WTC11 (cell line): ENCODE measurements around the gene RBCK1. TPM values are rescaled to one million over a fixed set of nuclear protein-coding genes. Genes with fewer than 3 reads are reported as not detected.
A peak's percentile ranks its signal among the peaks of the same experiment; 100 is the strongest.

Experiments used
- ATAC-seq: fragments of 200-7000 bp; cut with Tn5 transposase; 2 replicates; pipeline ENCODE4 v1.10.0; 2021; ENCODE audit warnings: mild to moderate bottlenecking, moderate library complexity
- CTCF ChIA-PET: fragments of 300-600 bp; sonication (Branson Sonifier 250); formaldehyde crosslinking; loops from one replicate; lab custom pipeline; 2021; ENCODE audit warnings: antibody characterized with exemption; lab: Charles Lee
- POLR2A ChIA-PET: fragments of 350-600 bp; sonication (Branson Sonifier 250); formaldehyde crosslinking; loops from one replicate; lab custom pipeline; 2021; ENCODE audit warnings: antibody characterized with exemption; lab: Charles Lee
- DNase-seq: peaks from one replicate; pipeline ENCODE4 v3.0.0; 2021; ENCODE audit warnings: low spot score
- H3K27ac Mint-ChIP-seq: 2 replicates; pipeline ENCODE4 v1.8.0; 2021; ENCODE audit warnings: mixed read lengths
- H3K27me3 Mint-ChIP-seq: 2 replicates; pipeline ENCODE4 v1.8.0; 2021; ENCODE audit warnings: low read depth, mild to moderate bottlenecking, moderate library complexity, mixed read lengths
- H3K36me3 Mint-ChIP-seq: 2 replicates; pipeline ENCODE4 v1.8.0; 2021; ENCODE audit warnings: mixed read lengths
- H3K4me1 Mint-ChIP-seq: 2 replicates; pipeline ENCODE4 v1.8.0; 2022; ENCODE audit warnings: mixed read lengths
- H3K4me3 Mint-ChIP-seq: 2 replicates; pipeline ENCODE4 v1.8.0; 2021; ENCODE audit warnings: mild to moderate bottlenecking, moderate library complexity, mixed read lengths
- H3K9me3 Mint-ChIP-seq: 2 replicates; pipeline ENCODE4 v1.8.0; 2021; ENCODE audit warnings: mixed read lengths
- ARID4B ChIP-seq: sonication (generic); formaldehyde crosslinking; IDR thresholded peaks from 2 replicates; pipeline ENCODE4 v1.8.0; 2023; ENCODE audit warnings: missing genetic modification reagents, mild to moderate bottlenecking, borderline replicate concordance
- CREB1 ChIP-seq: sonication (generic); formaldehyde crosslinking; IDR thresholded peaks from 2 replicates; pipeline ENCODE4 v1.8.0; 2023; ENCODE audit warnings: mild to moderate bottlenecking, missing genetic modification reagents
- CTCF ChIP-seq: fragments of 200-600 bp; IDR thresholded peaks from 2 replicates; pipeline ENCODE4 v1.8.0; 2022; ENCODE audit warnings: antibody characterized with exemption
- FOXJ3 ChIP-seq: sonication (generic); formaldehyde crosslinking; IDR thresholded peaks from 2 replicates; pipeline ENCODE4 v1.9.0; 2021; ENCODE audit warnings: missing genetic modification reagents, mild to moderate bottlenecking, borderline replicate concordance
- FOXP1 ChIP-seq: sonication (generic); formaldehyde crosslinking; IDR thresholded peaks from 2 replicates; pipeline ENCODE4 v1.8.0; 2022; ENCODE audit warnings: missing genetic modification reagents, mild to moderate bottlenecking, moderate library complexity, borderline replicate concordance
- JUN ChIP-seq: sonication (generic); formaldehyde crosslinking; IDR thresholded peaks from 2 replicates; pipeline ENCODE4 v1.8.0; 2023; ENCODE audit warnings: mild to moderate bottlenecking, missing genetic modification reagents
- NR2C2 ChIP-seq: sonication (generic); formaldehyde crosslinking; IDR thresholded peaks from 2 replicates; pipeline ENCODE4 v1.8.0; 2022; ENCODE audit warnings: mild to moderate bottlenecking, missing genetic modification reagents
- PREB ChIP-seq: sonication (generic); formaldehyde crosslinking; IDR thresholded peaks from 2 replicates; pipeline ENCODE4 v1.8.1; 2022; ENCODE audit warnings: mild to moderate bottlenecking, missing genetic modification reagents, moderate library complexity, borderline replicate concordance
- ZBTB43 ChIP-seq: sonication (generic); formaldehyde crosslinking; IDR thresholded peaks from 2 replicates; pipeline ENCODE4 v1.8.1; 2023; ENCODE audit warnings: mild to moderate bottlenecking, missing genetic modification reagents
- ZNF416 ChIP-seq: fragments of 250-450 bp; sonication (Bioruptor Pico); IDR thresholded peaks from 2 replicates; pipeline ENCODE4 v1.9.0; 2021; ENCODE audit warnings: mild to moderate bottlenecking, inconsistent platforms
- total RNA-seq: library from RNA; stranded (reverse); gene quantifications from 3 replicates; pipeline ENCODE4 v1.2.3, GENCODE V29; 2021

The RBCK1 gene
- total RNA-seq, 1 experiment from 2014 or later, result 75.2 TPM

GRCh38 chr20:397432-398237, 10.5 kb upstream of the RBCK1 start (continued):
- TF ChIP-seq CTCF, result no peak
- no peak for TF ChIP-seq ZBTB43
- no peak for TF ChIP-seq FOXP1
- TF ChIP-seq NR2C2 (CRISPR knock-in tag), result no peak
- TF ChIP-seq ARID4B, result no peak
- TF ChIP-seq CREB1 (CRISPR knock-in tag), result no peak
- TF ChIP-seq PREB (CRISPR knock-in tag), result no peak
- TF ChIP-seq FOXJ3 (CRISPR knock-in tag), result no peak

- ATAC-seq, result no peak
- H3K36me3 Mint-ChIP-seq, result no peaks in the 10 kb centered on the region; the same call in 1 of the 2 replicates
- no peak for TF ChIP-seq ZNF416 (CRISPR knock-in tag)
- H3K4me3 Mint-ChIP-seq, result no peak overlapping the region
- ChIA-PET POLR2A (interaction anchor here (0.6 kb wide), 1 partner anchor 28 kb away, joined by 5 read pairs; no protein-coding TSS in a partner anchor), CTCF (interaction anchor here (0.6 to 1.1 kb wide), 3 partner anchors 8 to 40 kb away, joined by 3 read pairs; no protein-coding TSS in a partner anchor)
- no peak overlapping the region for H3K27ac Mint-ChIP-seq
- peaks cover 15% of the 10 kb centered on the region for H3K9me3 Mint-ChIP-seq
- peaks cover 14% of the 10 kb centered on the region for H3K4me1 Mint-ChIP-seq
- peaks cover 8% of the 10 kb centered on the region; the same call in 1 of the 2 replicates for H3K27me3 Mint-ChIP-seq
- DNase-seq, result no peak
Observed at GRCh38 chr20:399182-399707, 8.9 kb upstream of the RBCK1 start.

GRCh38 chr20:400128-400453, 8.0 kb upstream of the RBCK1 start:
- Mint-ChIP-seq H3K27ac (no peak overlapping the region), H3K4me1 (peaks cover 14% of the 10 kb centered on the region), H3K4me3 (no peak overlapping the region), H3K9me3 (peaks cover 15% of the 10 kb centered on the region), H3K27me3 (peaks cover 8% of the 10 kb centered on the region; the same call in 1 of the 2 replicates), H3K36me3 (no peaks in the 10 kb centered on the region; the same call in 1 of the 2 replicates)
- CTCF ChIA-PET, result interaction anchor here (0.9 to 1.8 kb wide), 8 partner anchors 19 to 245 kb away, joined by 3 to 10 read pairs (median 4); partner anchors contain the start of genes NRSN2 and TRIB3
- ATAC-seq (peak; percentile 47), DNase-seq (no peak)
- TF ChIP-seq JUN (CRISPR knock-in tag), result no peak
- POLR2A ChIA-PET, result interaction anchor here (0.6 to 1.0 kb wide), 2 partner anchors 27 to 46 kb away, joined by 3 to 5 read pairs; no protein-coding TSS in a partner anchor
